Amygdala (tissue), 56 donors: ENCODE measurements around the gene TPM4.
"Not testable (repeated sequence)": the region's sequence is repeated elsewhere in the genome, so short reads cannot be mapped to it uniquely, and the experiment has no call there.

Source experiments
- DNase-seq, 56 donors: peaks; one replicate each; lab custom pipeline; 2025; lab: John Stamatoyannopoulos, UW

TPM4 gene

GRCh38 chr19:16076154-16076957, at the start of gene TPM4:
TPM4 (plus strand) TSS chr19:16076495; CDS start chr19:16076566, 71 bp downstream.
- DNase-seq, result peak in 53 of 56 donors; percentile 20 to 92 (median 72)

- DNase-seq, result peak in 11 of 56 donors; percentile 5 to 40 (median 19)
Observed at GRCh38 chr19:16026756-16027155, 49.5 kb upstream of the TPM4 start.

GRCh38 chr19:16027528-16027927, 48.8 kb upstream of the TPM4 start:
- DNase-seq, result no peak

GRCh38 chr19:16030155-16030554, 46.1 kb upstream of the TPM4 start:
- DNase-seq, result not testable (repeated sequence)

- DNase-seq, result no peak
Observed at GRCh38 chr19:16030964-16031871, 45.1 kb upstream of the TPM4 start.

GRCh38 chr19:16031872-16032200, 44.5 kb upstream of the TPM4 start:
- DNase-seq, result no peak

GRCh38 chr19:16032509-16033135, 43.7 kb upstream of the TPM4 start:
- no peak for DNase-seq

GRCh38 chr19:16033136-16033530, 43.2 kb upstream of the TPM4 start:
- DNase-seq, result no peak

- no peak for DNase-seq
Observed at GRCh38 chr19:16033721-16034120, 42.6 kb upstream of the TPM4 start.

GRCh38 chr19:16034180-16034579, 42.1 kb upstream of the TPM4 start:
- no peak for DNase-seq

GRCh38 chr19:16034958-16035560, 41.2 kb upstream of the TPM4 start:
- no peak for DNase-seq

GRCh38 chr19:16035601-16036297, 40.5 kb upstream of the TPM4 start:
- no peak for DNase-seq

- no peak for DNase-seq
Observed at GRCh38 chr19:16036397-16036925, 39.8 kb upstream of the TPM4 start.

GRCh38 chr19:16036941-16037340, 39.4 kb upstream of the TPM4 start:
- DNase-seq, result no peak

- no peak for DNase-seq
Observed at GRCh38 chr19:16037424-16038195, 38.7 kb upstream of the TPM4 start.

GRCh38 chr19:16038196-16038695, 38.0 kb upstream of the TPM4 start:
- no peak for DNase-seq

- DNase-seq, result no peak
Observed at GRCh38 chr19:16039081-16039480, 37.2 kb upstream of the TPM4 start.

GRCh38 chr19:16039545-16039944, 36.8 kb upstream of the TPM4 start:
- no peak for DNase-seq

- DNase-seq, result no peak
Observed at GRCh38 chr19:16040642-16041041, 35.7 kb upstream of the TPM4 start.
